Testis (tissue), 2 donors: Measurements from ENCODE around the gene GSTT2.
"Not testable (repeated sequence)": the region's sequence is repeated elsewhere in the genome, so short reads cannot be mapped to it uniquely, and the experiment has no call there.

ENCODE experiments used
- POLR2A ChIP-seq: fragments of 450-650 bp; IDR thresholded peaks from one replicate; pipeline ENCODE4 v1.6.1; 2017; ENCODE audit warnings: antibody characterized with exemption, mild to moderate bottlenecking, moderate library complexity
- TF ChIP-seq, protein P1 (sequence below), 3 experiments: fragments of 450-650 bp in 2 of 3; fragments of 200-600 bp in 1 of 3; sonication (generic) in 1 of 3; IDR thresholded peaks; one replicate each; pipeline ENCODE4 v1.5.1; 2016 to 2019; ENCODE audit warnings: antibody characterized with exemption in 3 of 3, mild to moderate bottlenecking in 2 of 3, moderate library complexity in 1 of 3

DNA sequence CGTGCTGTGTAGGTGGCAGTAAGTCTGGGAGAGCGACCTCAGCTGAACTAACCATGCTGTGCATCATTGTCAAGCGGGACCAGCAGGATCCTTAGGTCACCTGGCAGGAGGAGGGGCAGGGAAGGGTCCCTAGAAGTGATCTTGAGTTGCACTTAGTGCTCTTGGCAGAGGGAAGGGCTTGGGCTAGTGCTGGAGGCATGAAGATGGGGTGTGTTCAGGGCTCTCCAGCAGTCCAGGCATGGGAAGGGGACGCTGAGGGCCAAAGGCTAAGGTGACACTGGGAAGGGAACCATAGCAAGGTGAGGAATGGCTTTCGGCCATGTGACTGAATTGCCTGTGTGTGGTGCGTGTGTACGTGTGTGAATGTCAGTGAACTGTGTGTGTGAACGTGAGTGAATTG lies 6.2 kb downstream of the GSTT2 start:
- TF ChIP-seq, protein P1, sequence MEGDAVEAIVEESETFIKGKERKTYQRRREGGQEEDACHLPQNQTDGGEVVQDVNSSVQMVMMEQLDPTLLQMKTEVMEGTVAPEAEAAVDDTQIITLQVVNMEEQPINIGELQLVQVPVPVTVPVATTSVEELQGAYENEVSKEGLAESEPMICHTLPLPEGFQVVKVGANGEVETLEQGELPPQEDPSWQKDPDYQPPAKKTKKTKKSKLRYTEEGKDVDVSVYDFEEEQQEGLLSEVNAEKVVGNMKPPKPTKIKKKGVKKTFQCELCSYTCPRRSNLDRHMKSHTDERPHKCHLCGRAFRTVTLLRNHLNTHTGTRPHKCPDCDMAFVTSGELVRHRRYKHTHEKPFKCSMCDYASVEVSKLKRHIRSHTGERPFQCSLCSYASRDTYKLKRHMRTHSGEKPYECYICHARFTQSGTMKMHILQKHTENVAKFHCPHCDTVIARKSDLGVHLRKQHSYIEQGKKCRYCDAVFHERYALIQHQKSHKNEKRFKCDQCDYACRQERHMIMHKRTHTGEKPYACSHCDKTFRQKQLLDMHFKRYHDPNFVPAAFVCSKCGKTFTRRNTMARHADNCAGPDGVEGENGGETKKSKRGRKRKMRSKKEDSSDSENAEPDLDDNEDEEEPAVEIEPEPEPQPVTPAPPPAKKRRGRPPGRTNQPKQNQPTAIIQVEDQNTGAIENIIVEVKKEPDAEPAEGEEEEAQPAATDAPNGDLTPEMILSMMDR (IDR thresholded peaks at IDR 0.05) = not testable (repeated sequence)
- TF ChIP-seq POLR2A = not testable (repeated sequence)
